Tibial nerve (tissue), 4 donors: ENCODE measurements around the gene E2F4.

Source experiments
- EP300 ChIP-seq, 2 donors: sonication (generic); formaldehyde crosslinking; IDR thresholded peaks; one replicate each; pipeline ENCODE4 v1.6.1; 2017; ENCODE audit warnings: antibody characterized with exemption in 2 of 2, mild to moderate bottlenecking in 1 of 2
- POLR2A ChIP-seq, 2 donors: fragments of 450-650 bp; IDR thresholded peaks; one replicate each; pipeline ENCODE4 v1.6.1; 2017; ENCODE audit warnings: antibody characterized with exemption in 2 of 2, mild to moderate bottlenecking in 2 of 2, moderate library complexity in 2 of 2
- TF ChIP-seq, protein P1 (sequence below), 5 experiments: fragments of 200-600 bp in 3 of 5; fragments of 450-650 bp in 2 of 5; sonication (generic) in 3 of 5; IDR thresholded peaks; one replicate each; pipeline ENCODE4 v1.5.1; 2016 to 2019; ENCODE audit warnings: antibody characterized with exemption in 5 of 5, mild to moderate bottlenecking in 3 of 5, moderate library complexity in 2 of 5

DNA sequence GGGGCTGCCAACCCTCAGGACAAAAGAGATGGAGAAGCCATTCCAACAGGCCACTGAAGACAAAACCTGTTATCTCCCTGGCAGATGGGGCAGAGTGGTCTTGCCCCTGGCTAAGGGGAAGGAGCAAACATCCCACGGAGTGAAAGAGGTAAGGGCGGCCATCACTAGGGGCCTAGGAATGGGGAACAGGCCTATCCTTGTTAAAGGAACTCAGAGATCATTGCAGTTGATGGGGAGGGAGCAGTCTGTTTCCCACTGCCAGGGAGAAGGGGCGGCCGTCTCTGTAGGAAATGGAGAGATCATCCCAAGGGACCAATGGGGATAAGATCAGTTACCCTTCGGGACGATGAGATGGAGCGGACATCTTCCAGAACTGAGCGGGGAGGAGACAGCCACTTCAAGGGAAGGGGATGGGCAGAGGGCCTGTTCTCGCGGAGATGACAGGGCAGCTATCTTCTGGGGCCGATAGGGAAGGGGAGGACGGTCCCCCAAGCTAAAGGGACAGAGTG, 34.4 kb downstream of the E2F4 start:
- TF ChIP-seq, protein P1, sequence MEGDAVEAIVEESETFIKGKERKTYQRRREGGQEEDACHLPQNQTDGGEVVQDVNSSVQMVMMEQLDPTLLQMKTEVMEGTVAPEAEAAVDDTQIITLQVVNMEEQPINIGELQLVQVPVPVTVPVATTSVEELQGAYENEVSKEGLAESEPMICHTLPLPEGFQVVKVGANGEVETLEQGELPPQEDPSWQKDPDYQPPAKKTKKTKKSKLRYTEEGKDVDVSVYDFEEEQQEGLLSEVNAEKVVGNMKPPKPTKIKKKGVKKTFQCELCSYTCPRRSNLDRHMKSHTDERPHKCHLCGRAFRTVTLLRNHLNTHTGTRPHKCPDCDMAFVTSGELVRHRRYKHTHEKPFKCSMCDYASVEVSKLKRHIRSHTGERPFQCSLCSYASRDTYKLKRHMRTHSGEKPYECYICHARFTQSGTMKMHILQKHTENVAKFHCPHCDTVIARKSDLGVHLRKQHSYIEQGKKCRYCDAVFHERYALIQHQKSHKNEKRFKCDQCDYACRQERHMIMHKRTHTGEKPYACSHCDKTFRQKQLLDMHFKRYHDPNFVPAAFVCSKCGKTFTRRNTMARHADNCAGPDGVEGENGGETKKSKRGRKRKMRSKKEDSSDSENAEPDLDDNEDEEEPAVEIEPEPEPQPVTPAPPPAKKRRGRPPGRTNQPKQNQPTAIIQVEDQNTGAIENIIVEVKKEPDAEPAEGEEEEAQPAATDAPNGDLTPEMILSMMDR (IDR thresholded peaks at IDR 0.05) = no peak
- no peak for TF ChIP-seq POLR2A (IDR thresholded peaks at IDR 0.05)
- TF ChIP-seq EP300 (IDR thresholded peaks at IDR 0.05) = no peak
